ENCODE measurements around the gene FAM83G. TPM values are rescaled to one million over a fixed set of nuclear protein-coding genes. Genes with fewer than 3 reads are reported as not detected.
A peak's percentile ranks its signal among the peaks of the same experiment; 100 is the strongest.

FAM83G gene
- total and polyA plus RNA-seq, 2 donors (not counting 1 experiment from before 2014, with no cell fraction given), result 2.4 to 6.3 TPM

GRCh38 chr17:19005137-19005773, 691 bp upstream of the FAM83G start:
- H3K4me1 ChIP-seq (ENCODE audit: control insufficient read depth, extremely low read depth, insufficient read depth, low read length), result peaks cover 9% of the 10 kb centered on the region
- peak overlapping the region; percentile 83 for H2AFZ ChIP-seq (ENCODE audit: low read length)
- H3K4me3 ChIP-seq (replicated peaks in 1 of 4; ENCODE audit: control extremely low read depth in 1 of 4, insufficient read depth in 1 of 4, low read depth in 3 of 4, low read length in 4 of 4), result peak overlapping the region; percentile 36 to 73 (median 62)
- H3K36me3 ChIP-seq (ENCODE audit: control insufficient read depth, insufficient read depth, low read length), result no peaks in the 10 kb centered on the region
- H3K4me2 ChIP-seq (ENCODE audit: extremely low read depth, insufficient read depth, low read length), result peak overlapping the region; percentile 75
- no peak for DNase-seq (ENCODE audit: low read depth in 2 of 2)
- H3K27me3 ChIP-seq (ENCODE audit: control insufficient read depth, insufficient read depth, low read length), result no peaks in the 10 kb centered on the region
- peaks cover 12% of the 10 kb centered on the region for H3K79me2 ChIP-seq (ENCODE audit: control insufficient read depth, insufficient read depth, low read length)
- peak overlapping the region; percentile 78 for H3K9ac ChIP-seq (ENCODE audit: insufficient read depth, low read length)
- H3K9me3 ChIP-seq (ENCODE audit: control insufficient read depth, insufficient read depth, low read depth, low read length), result no peaks in the 10 kb centered on the region
- peak overlapping the region; percentile 65 for H3K27ac ChIP-seq (ENCODE audit: insufficient read depth, low read length)
- no peak for TF ChIP-seq EZH2 (IDR thresholded peaks at IDR 0.05; ENCODE audit: low read length, missing control alignments)
- TF ChIP-seq CTCF (conservative IDR thresholded peaks at IDR 0.05 in 1 of 2, IDR thresholded peaks at IDR 0.05 in 1 of 2; ENCODE audit: low read depth in 1 of 2, low read length in 2 of 2), result no peak
- no peaks in the 10 kb centered on the region for H4K20me1 ChIP-seq (ENCODE audit: control insufficient read depth, extremely low read depth, insufficient read depth, low read length)

GRCh38 chr17:19003543-19004420, 782 bp downstream of the FAM83G start:
- Histone ChIP-seq H3K4me2 (ENCODE audit: extremely low read depth, insufficient read depth, low read length) (peak overlapping the region; percentile 80), H4K20me1 (ENCODE audit: control insufficient read depth, extremely low read depth, insufficient read depth, low read length) (no peaks in the 10 kb centered on the region), H2AFZ (ENCODE audit: low read length) (peak overlapping the region; percentile 70), H3K27ac (ENCODE audit: insufficient read depth, low read length) (peak overlapping the region; percentile 72), H3K4me3 (replicated peaks in 1 of 4; ENCODE audit: control extremely low read depth in 1 of 4, insufficient read depth in 1 of 4, low read depth in 3 of 4, low read length in 4 of 4) (peak overlapping the region; percentile 65 to 73 (median 68)), H3K4me1 (ENCODE audit: control insufficient read depth, extremely low read depth, insufficient read depth, low read length) (peaks cover 9% of the 10 kb centered on the region), H3K27me3 (ENCODE audit: control insufficient read depth, insufficient read depth, low read length) (no peaks in the 10 kb centered on the region), H3K79me2 (ENCODE audit: control insufficient read depth, insufficient read depth, low read length) (peaks cover 12% of the 10 kb centered on the region), H3K9me3 (ENCODE audit: control insufficient read depth, insufficient read depth, low read depth, low read length) (no peaks in the 10 kb centered on the region), H3K9ac (ENCODE audit: insufficient read depth, low read length) (peak overlapping the region; percentile 78), H3K36me3 (ENCODE audit: control insufficient read depth, insufficient read depth, low read length) (no peaks in the 10 kb centered on the region)
- DNase-seq (ENCODE audit: low read depth in 2 of 2), result peak; percentile 17 to 51
- TF ChIP-seq EZH2 (IDR thresholded peaks at IDR 0.05; ENCODE audit: low read length, missing control alignments) (no peak), CTCF (conservative IDR thresholded peaks at IDR 0.05 in 1 of 2, IDR thresholded peaks at IDR 0.05 in 1 of 2; ENCODE audit: low read depth in 1 of 2, low read length in 2 of 2) (no peak)

GRCh38 chr17:19002805-19003542, 1.6 kb downstream of the FAM83G start:
- Histone ChIP-seq H3K27ac (ENCODE audit: insufficient read depth, low read length) (no peak overlapping the region), H2AFZ (ENCODE audit: low read length) (no peak overlapping the region), H3K4me2 (ENCODE audit: extremely low read depth, insufficient read depth, low read length) (peak overlapping the region; percentile 80), H4K20me1 (ENCODE audit: control insufficient read depth, extremely low read depth, insufficient read depth, low read length) (no peaks in the 10 kb centered on the region), H3K79me2 (ENCODE audit: control insufficient read depth, insufficient read depth, low read length) (peaks cover 14% of the 10 kb centered on the region), H3K27me3 (ENCODE audit: control insufficient read depth, insufficient read depth, low read length) (no peaks in the 10 kb centered on the region), H3K9ac (ENCODE audit: insufficient read depth, low read length) (no peak overlapping the region), H3K9me3 (ENCODE audit: control insufficient read depth, insufficient read depth, low read depth, low read length) (no peaks in the 10 kb centered on the region), H3K4me3 (replicated peaks in 1 of 4; ENCODE audit: control extremely low read depth in 1 of 4, insufficient read depth in 1 of 4, low read depth in 3 of 4, low read length in 4 of 4) (peak overlapping the region; percentile 17 to 73 (median 45)), H3K4me1 (ENCODE audit: control insufficient read depth, extremely low read depth, insufficient read depth, low read length) (peaks cover 9% of the 10 kb centered on the region), H3K36me3 (ENCODE audit: control insufficient read depth, insufficient read depth, low read length) (no peaks in the 10 kb centered on the region)
- TF ChIP-seq CTCF (conservative IDR thresholded peaks at IDR 0.05 in 1 of 2, IDR thresholded peaks at IDR 0.05 in 1 of 2; ENCODE audit: low read depth in 1 of 2, low read length in 2 of 2) (no peak), EZH2 (IDR thresholded peaks at IDR 0.05; ENCODE audit: low read length, missing control alignments) (no peak)
- peak; percentile 17 to 77 for DNase-seq (ENCODE audit: low read depth in 2 of 2)

Measured in fibroblast of lung (primary cell).